Cerebellar nuclear complex (tissue), 1 donor: Measurements from ENCODE around the gene CHRNB1.
A peak's percentile ranks its signal among the peaks of the same experiment; 100 is the strongest.

Source experiments
- DNase-seq, 2 experiments: peaks; one replicate each; lab custom pipeline; 2025; lab: John Stamatoyannopoulos, UW

CHRNB1 gene

GRCh38 chr17:7484067-7484918 lies 39.4 kb downstream of the CHRNB1 start, which contains the start of gene POLR2A:
Gene POLR2A, plus strand, starts transcription at chr17:7484366.
- DNase-seq, result peak; percentile 81 to 96

- no peak for DNase-seq
Observed at GRCh38 chr17:7484919-7485377, 40.1 kb downstream of the CHRNB1 start.

GRCh38 chr17:7486181-7486580 lies 41.3 kb downstream of the CHRNB1 start:
- no peak for DNase-seq

GRCh38 chr17:7490144-7490543 lies 45.3 kb downstream of the CHRNB1 start:
- no peak for DNase-seq

DNA sequence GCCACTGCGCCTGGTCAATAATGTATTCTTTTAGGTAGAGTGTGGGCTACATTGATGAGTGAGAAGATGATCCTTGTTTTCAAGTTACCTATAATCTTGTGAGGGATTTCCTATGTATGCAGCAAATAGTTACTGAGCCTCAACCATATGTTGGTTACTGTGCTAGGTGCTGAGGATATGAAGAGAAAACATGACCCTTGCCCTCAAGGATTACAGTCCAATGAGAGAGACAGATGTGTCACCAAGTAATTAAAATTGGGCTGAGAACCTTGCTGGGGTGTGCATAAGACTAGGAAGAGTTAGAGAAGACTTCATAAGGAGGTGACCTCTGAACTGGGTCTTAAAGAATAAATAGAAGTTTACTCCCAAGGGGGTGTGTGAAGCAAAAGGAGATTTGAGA lies 46.7 kb downstream of the CHRNB1 start:
- no peak for DNase-seq

DNA sequence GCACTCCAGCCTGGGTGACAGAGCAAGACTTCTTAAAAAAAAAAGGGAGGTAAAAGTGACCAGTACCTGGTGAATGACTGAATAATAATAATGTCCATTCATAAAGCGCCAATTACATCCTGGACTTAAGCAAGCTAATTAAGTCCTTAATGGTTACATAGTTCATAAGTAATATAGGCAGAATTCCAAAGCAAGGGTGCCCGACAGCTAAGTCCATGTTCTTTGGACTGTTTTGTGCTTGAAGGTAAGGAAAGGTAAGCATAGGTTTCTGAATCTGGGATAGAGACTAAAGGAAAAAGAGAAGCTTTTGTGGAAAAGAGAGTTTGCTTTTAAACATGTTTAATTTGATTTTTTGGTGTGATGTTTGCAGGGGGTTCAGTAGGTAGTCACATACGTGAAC lies 49.1 kb downstream of the CHRNB1 start:
- no peak for DNase-seq

DNA sequence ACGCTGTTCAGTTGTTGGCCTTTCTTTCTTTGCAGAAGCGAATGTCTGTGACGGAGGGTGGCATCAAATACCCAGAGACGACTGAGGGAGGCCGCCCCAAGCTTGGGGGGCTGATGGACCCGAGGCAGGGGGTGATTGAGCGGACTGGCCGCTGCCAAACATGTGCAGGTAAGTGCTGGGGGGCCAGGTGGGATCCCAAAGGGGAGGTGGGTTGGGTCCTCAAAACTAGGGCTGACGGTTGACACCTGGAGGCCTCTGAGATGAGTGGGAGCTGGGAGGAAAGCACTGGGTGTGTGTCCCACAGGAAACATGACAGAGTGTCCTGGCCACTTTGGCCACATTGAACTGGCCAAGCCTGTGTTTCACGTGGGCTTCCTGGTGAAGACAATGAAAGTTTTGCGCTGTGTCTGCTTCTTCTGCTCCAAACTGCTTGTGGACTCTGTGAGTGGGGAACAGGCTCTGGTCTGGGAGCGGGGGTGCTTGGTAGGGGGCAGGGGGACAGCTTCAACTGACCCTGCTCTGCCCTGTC lies 51.1 kb downstream of the CHRNB1 start:
- DNase-seq, result no peak

- DNase-seq, result no peak
Observed at GRCh38 chr17:7496470-7497183, 51.8 kb downstream of the CHRNB1 start.

- DNase-seq, result no peak
Observed at GRCh38 chr17:7497228-7497627, 52.4 kb downstream of the CHRNB1 start.

DNA sequence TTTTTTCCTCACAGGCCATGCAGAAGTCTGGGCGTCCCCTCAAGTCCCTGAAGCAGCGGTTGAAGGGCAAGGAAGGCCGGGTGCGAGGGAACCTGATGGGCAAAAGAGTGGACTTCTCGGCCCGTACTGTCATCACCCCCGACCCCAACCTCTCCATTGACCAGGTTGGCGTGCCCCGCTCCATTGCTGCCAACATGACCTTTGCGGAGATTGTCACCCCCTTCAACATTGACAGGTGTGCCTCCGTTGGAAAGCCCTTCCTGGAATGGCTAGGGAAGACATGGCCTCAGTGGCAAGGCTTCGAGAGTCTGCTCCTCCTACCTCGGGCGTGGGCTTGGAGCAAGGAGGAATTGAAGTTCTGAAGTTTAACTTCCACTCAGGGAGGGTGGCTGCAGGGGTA lies 52.8 kb downstream of the CHRNB1 start:
- DNase-seq, result no peak

DNA sequence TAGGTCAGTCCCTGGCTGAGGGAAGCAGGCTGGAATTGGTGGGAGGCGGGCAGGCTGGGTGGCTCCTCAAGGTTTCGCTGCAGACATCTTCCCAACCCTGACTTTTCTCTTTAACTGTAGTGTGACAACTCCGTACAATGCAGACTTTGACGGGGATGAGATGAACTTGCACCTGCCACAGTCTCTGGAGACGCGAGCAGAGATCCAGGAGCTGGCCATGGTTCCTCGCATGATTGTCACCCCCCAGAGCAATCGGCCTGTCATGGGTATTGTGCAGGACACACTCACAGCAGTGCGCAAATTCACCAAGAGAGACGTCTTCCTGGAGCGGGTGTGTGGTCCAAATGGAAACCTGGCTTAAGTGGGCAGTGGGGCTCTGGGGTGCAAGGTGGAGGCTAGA lies 54.3 kb downstream of the CHRNB1 start:
- DNase-seq, result no peak

DNA sequence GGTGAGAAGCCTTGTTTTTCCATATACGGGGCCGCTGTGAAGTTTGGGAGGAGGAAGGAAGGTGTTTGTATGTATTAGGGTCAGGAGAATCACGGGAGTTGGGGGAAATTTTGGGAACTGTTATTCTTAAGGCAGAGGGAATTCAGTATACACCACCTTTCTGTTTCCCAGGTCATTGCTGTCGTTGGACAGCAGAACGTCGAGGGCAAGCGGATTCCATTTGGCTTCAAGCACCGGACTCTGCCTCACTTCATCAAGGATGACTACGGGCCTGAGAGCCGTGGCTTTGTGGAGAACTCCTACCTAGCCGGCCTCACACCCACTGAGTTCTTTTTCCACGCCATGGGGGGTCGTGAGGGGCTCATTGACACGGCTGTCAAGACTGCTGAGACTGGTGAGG lies 56.9 kb downstream of the CHRNB1 start:
- DNase-seq, result no peak

GRCh38 chr17:7502171-7502847 lies 57.4 kb downstream of the CHRNB1 start:
- DNase-seq, result no peak

GRCh38 chr17:7502987-7503386 lies 58.1 kb downstream of the CHRNB1 start:
- no peak for DNase-seq

GRCh38 chr17:7503521-7503920 lies 58.7 kb downstream of the CHRNB1 start:
- DNase-seq, result no peak
